Mesenchymal stem cell (in vitro differentiated cells and primary cell): Measurements from ENCODE around the gene MYCBPAP.
A peak's percentile ranks its signal among the peaks of the same experiment; 100 is the strongest.

Experiments used
- DNase-seq: peaks from one replicate; pipeline ENCODE4 v3.0.0-alpha.2; 2013
- H2AFZ ChIP-seq: one replicate; pipeline ENCODE4 v1.6.1; 2013; ENCODE audit warnings: low read depth, mild to moderate bottlenecking, control low read depth, inconsistent platforms, low read length, moderate library complexity
- H2AK5ac ChIP-seq: 2 replicates; pipeline ENCODE4 v1.6.1; 2013; ENCODE audit warnings: low read length, moderate library complexity, mild to moderate bottlenecking, inconsistent platforms; ENCODE audit not compliant: severe bottlenecking
- H2BK120ac ChIP-seq: one replicate; pipeline ENCODE4 v1.6.1; 2013; ENCODE audit warnings: low read depth, mild to moderate bottlenecking, inconsistent platforms, low read length, moderate library complexity
- H2BK12ac ChIP-seq, 2 experiments: one replicate each; pipeline ENCODE4 v1.6.1; 2013; ENCODE audit warnings: inconsistent platforms in 2 of 2, low read length in 2 of 2, mild to moderate bottlenecking in 2 of 2, moderate library complexity in 2 of 2, control low read depth in 1 of 2
- H2BK15ac ChIP-seq: one replicate; pipeline ENCODE4 v1.6.1; 2013; ENCODE audit warnings: mild to moderate bottlenecking, low read depth, inconsistent platforms; ENCODE audit not compliant: poor library complexity, severe bottlenecking
- H2BK5ac ChIP-seq: 2 replicates; pipeline ENCODE4 v1.6.1; 2013; ENCODE audit warnings: low read depth, mild to moderate bottlenecking, low read length, control low read depth, inconsistent platforms; ENCODE audit not compliant: poor library complexity, severe bottlenecking
- H3K14ac ChIP-seq, 2 experiments: one replicate each; pipeline ENCODE4 v1.6.1; 2013; ENCODE audit warnings: inconsistent platforms in 2 of 2, low read length in 2 of 2, control low read depth in 1 of 2, mild to moderate bottlenecking in 1 of 2, moderate library complexity in 1 of 2
- H3K18ac ChIP-seq, 2 experiments: one replicate each; pipeline ENCODE4 v1.6.1; 2013; ENCODE audit warnings: inconsistent platforms in 2 of 2, low read length in 2 of 2, control low read depth in 1 of 2, low read depth in 1 of 2, mild to moderate bottlenecking in 1 of 2
- H3K23ac ChIP-seq, 2 experiments: one replicate each; pipeline ENCODE4 v1.6.1; 2013; ENCODE audit warnings: inconsistent platforms in 2 of 2, low read length in 2 of 2, mild to moderate bottlenecking in 2 of 2, moderate library complexity in 2 of 2, control low read depth in 1 of 2
- H3K27ac ChIP-seq: 2 replicates; pipeline ENCODE4 v1.5.1; 2013; ENCODE audit warnings: mild to moderate bottlenecking, moderate library complexity, low read length, control low read depth, inconsistent platforms; ENCODE audit not compliant: poor library complexity, severe bottlenecking
- H3K27me3 ChIP-seq, 2 experiments: 2 replicates each; pipeline versions ENCODE4 v1.6.1 to v1.7.0; 2013; ENCODE audit warnings: low read length in 2 of 2, mild to moderate bottlenecking in 2 of 2, moderate library complexity in 2 of 2, control low read depth in 1 of 2, inconsistent platforms in 1 of 2; ENCODE audit not compliant: control insufficient read depth in 1 of 2, insufficient read depth in 1 of 2
- H3K36me3 ChIP-seq, 2 experiments: 2 replicates each; pipeline versions ENCODE4 v1.6.1 to v1.7.0; 2013; ENCODE audit warnings: low read length in 2 of 2, control low read depth in 1 of 2, inconsistent platforms in 1 of 2, low read depth in 1 of 2, mild to moderate bottlenecking in 1 of 2; ENCODE audit not compliant: insufficient read depth in 2 of 2, control insufficient read depth in 1 of 2
- H3K4ac ChIP-seq, 2 experiments: one replicate each; pipeline ENCODE4 v1.6.1; 2013; ENCODE audit warnings: inconsistent platforms in 2 of 2, low read length in 2 of 2, mild to moderate bottlenecking in 2 of 2, moderate library complexity in 2 of 2, control low read depth in 1 of 2, low read depth in 1 of 2
- H3K4me1 ChIP-seq: 2 replicates; pipeline ENCODE4 v1.6.1; 2013; ENCODE audit warnings: low read depth, low read length, control low read depth; ENCODE audit not compliant: control insufficient read depth, insufficient read depth
- H3K4me2 ChIP-seq: 2 replicates; pipeline ENCODE4 v1.6.1; 2013; ENCODE audit warnings: low read length, mild to moderate bottlenecking, inconsistent platforms; ENCODE audit not compliant: poor library complexity, severe bottlenecking
- H3K4me3 ChIP-seq, 2 experiments: 2 replicates each; pipeline versions ENCODE4 v1.5.1 to v1.7.0; 2013; ENCODE audit warnings: low read length in 2 of 2, mild to moderate bottlenecking in 2 of 2, control low read depth in 1 of 2, low read depth in 1 of 2; ENCODE audit not compliant: insufficient read depth in 1 of 2
- H3K79me1 ChIP-seq: replicated peaks from 2 replicates; pipeline ENCODE4 v1.6.1; 2013; ENCODE audit warnings: mild to moderate bottlenecking, control low read depth, low read length, inconsistent platforms; ENCODE audit not compliant: poor library complexity, severe bottlenecking
- H3K9ac ChIP-seq: 2 replicates; pipeline ENCODE4 v1.7.0; 2013; ENCODE audit warnings: mild to moderate bottlenecking, low read length, moderate library complexity
- H3K9me3 ChIP-seq: 2 replicates; pipeline ENCODE4 v1.7.0; 2013; ENCODE audit warnings: mild to moderate bottlenecking, low read length; ENCODE audit not compliant: control insufficient read depth
- H4K8ac ChIP-seq: one replicate; pipeline ENCODE4 v1.6.1; 2013; ENCODE audit warnings: inconsistent platforms, mild to moderate bottlenecking, low read length, moderate library complexity
- H4K91ac ChIP-seq: one replicate; pipeline ENCODE4 v1.6.1; 2013; ENCODE audit warnings: mild to moderate bottlenecking, low read length, inconsistent platforms
- WGBS: methylation state at CpG from one replicate; pipeline ENCODE4 v1.1.7; 2013; ENCODE audit warnings: mixed read lengths; 5-methylcytosine and 5-hydroxymethylcytosine counted together

MYCBPAP gene

DNA sequence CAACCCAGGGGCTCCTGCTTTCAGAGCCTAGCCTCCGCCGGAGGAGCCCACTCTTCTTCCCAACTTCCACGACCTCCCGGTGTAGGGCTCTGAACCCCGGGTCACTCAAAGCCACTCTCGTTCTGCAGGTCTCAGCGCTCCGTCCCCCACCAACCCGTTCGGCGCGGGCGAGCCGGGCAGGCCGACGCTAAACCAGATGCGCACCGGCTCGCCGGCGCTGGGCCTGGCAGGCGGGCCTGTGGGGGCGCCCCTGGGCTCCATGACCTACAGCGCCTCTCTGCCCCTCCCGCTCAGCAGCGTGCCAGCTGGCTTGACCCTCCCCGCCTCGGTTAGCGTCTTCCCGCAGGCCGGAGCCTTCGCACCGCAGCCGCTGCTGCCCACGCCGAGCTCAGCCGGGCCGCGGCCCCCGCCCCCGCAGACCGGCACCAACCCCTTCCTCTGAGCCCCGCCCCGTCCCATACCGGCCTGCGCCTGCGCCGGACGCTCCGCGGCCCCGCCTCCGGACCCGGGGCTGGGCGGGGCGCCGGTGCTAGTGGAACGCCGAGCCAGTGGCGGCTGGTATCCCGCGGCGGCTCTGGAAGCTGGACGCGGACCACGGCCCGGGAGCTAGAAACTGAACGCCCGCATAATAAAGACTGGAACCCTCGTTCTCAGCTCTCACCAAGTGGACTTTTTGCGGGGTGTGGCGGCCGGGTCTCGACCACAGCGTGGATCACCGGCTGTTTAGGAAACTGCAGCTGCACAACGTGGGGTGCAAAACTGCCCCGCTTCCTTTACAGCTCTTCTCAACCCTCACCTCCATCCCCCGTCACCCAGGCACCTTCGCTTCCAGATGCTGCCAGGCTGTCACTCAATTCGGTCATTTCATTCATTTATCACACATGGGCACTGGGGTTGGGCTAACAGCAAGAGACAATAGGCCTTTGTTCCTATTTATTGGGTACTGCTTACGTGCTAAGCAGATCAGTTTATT, 33.8 kb downstream of the MYCBPAP start:
- Histone ChIP-seq H3K4me1 (peaks cover 19% of the 10 kb centered on the region), H2AFZ (peak overlapping the region; percentile 90), H3K9ac (peak overlapping the region; percentile 87), H3K9me3 (no peaks in the 10 kb centered on the region), H2BK5ac (no peak overlapping the region), H2BK15ac (no peak overlapping the region), H3K27ac (peak overlapping the region; percentile 12), H3K36me3 (peaks cover 0 to 3% of the 10 kb centered on the region in 2 experiments), H2BK120ac (no peak overlapping the region), H3K27me3 (peaks cover 0 to 5% of the 10 kb centered on the region in 2 experiments), H4K8ac (peak overlapping the region; percentile 97), H3K4me2 (peak overlapping the region; percentile 76), H3K14ac (peak overlapping the region in 1 of 2 experiments; percentile 92), H3K18ac (peak overlapping the region; percentile 74 to 80), H2BK12ac (peak overlapping the region in 1 of 2 experiments; percentile 68), H3K4ac (peak overlapping the region in 1 of 2 experiments; percentile 84), H4K91ac (peak overlapping the region; percentile 81), H3K23ac (no peak overlapping the region), H3K79me1 (no peaks in the 10 kb centered on the region), H2AK5ac (no peak overlapping the region), H3K4me3 (peak overlapping the region; percentile 64 to 86)
- DNase-seq: peak; percentile 79
- WGBS: 4% methylated on average over 82 of the region's 82 CpGs

DNA sequence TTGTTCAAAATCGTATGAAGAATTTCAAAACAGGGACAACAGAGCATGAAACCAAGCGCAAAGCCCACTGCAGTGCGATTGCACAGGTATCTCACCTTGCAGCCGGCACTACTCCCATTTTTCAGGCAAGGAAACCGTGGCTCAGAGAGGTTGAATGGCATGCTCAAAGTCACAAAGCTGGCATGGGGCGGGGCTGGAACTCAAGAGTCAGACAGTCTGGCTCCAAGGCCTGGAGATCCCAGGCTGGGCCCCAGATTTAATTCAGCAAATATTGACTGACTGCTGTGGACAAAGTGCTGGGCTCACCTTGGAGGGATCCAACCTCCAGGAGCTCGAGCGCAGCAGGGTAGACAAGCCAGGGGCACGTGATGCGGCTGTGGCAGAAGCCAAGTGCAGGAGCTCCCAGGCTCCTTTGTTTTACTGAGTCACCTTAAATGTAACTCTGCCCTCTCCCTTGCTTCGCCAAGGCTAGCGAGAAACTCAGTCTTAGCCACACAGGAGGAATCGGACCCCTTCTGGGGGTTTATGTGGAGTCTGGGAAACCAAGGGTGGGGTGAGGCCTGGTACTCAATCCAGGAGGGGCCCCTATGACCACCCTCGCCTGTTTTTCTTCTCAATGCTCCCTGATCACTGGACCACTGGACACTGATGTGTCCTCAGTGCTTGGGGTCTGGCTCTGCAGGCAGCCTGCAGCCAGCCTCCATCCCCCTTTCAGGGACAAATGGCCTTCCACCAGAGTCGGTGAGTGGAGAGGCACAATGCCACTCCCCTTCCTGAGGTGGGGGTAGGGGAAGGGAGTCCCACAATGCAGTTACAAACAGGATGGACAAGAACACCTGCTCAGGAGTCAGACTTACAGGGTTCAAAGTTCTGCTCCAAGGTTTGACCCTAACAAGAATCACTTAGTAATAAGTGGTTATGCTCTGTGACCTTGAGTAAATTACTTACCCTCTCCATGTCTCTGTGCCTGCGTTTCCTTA, 34.8 kb downstream of the MYCBPAP start:
- peaks cover 0 to 5% of the 10 kb centered on the region in 2 experiments for H3K27me3 ChIP-seq
- no peak overlapping the region for H3K4me2 ChIP-seq
- peak overlapping the region; percentile 87 for H3K9ac ChIP-seq
- 89% methylated on average over 16 of the region's 16 CpGs for WGBS
- no peak overlapping the region for H3K23ac ChIP-seq
- no peaks in the 10 kb centered on the region for H3K9me3 ChIP-seq
- H2BK12ac ChIP-seq: no peak overlapping the region
- no peak overlapping the region for H2BK120ac ChIP-seq
- no peak overlapping the region for H2BK5ac ChIP-seq
- H4K91ac ChIP-seq: no peak overlapping the region
- peak overlapping the region in 1 of 2 experiments; percentile 86 for H3K4me3 ChIP-seq
- peaks cover 25% of the 10 kb centered on the region for H3K4me1 ChIP-seq
- peaks cover 0 to under 1% of the 10 kb centered on the region in 2 experiments for H3K36me3 ChIP-seq
- peak overlapping the region in 1 of 2 experiments; percentile 49 for H3K4ac ChIP-seq
- H4K8ac ChIP-seq: peak overlapping the region; percentile 35
- peak overlapping the region; percentile 44 for H2AFZ ChIP-seq
- no peak overlapping the region for H2AK5ac ChIP-seq
- H2BK15ac ChIP-seq: no peak overlapping the region
- no peak overlapping the region for H3K18ac ChIP-seq
- H3K79me1 ChIP-seq: peaks cover 6% of the 10 kb centered on the region
- no peak for DNase-seq
- no peak overlapping the region for H3K14ac ChIP-seq
- no peak overlapping the region for H3K27ac ChIP-seq

- Histone ChIP-seq H3K79me1 (peaks cover 11% of the 10 kb centered on the region), H2BK5ac (no peak overlapping the region), H3K4me3 (no peak overlapping the region), H3K23ac (no peak overlapping the region), H3K36me3 (peaks cover 9 to 14% of the 10 kb centered on the region in 2 experiments), H3K9me3 (no peaks in the 10 kb centered on the region), H3K4ac (no peak overlapping the region), H3K27me3 (peaks cover 0 to 5% of the 10 kb centered on the region in 2 experiments), H3K27ac (no peak overlapping the region), H3K18ac (no peak overlapping the region), H4K91ac (no peak overlapping the region), H2AK5ac (no peak overlapping the region), H2BK15ac (no peak overlapping the region), H2AFZ (no peak overlapping the region), H4K8ac (no peak overlapping the region), H2BK12ac (no peak overlapping the region), H3K4me2 (no peak overlapping the region), H3K9ac (no peak overlapping the region), H2BK120ac (no peak overlapping the region), H3K4me1 (peaks cover 28% of the 10 kb centered on the region), H3K14ac (no peak overlapping the region)
- 86% methylated on average over 7 of the region's 7 CpGs for WGBS
- DNase-seq: no peak
These were observed 36.3 kb downstream of the MYCBPAP start for GRCh38 chr17:50544516-50544915.
